Hematopoietic multipotent progenitor cell treated with erythropoietin and hydrocortisone succinate and interleukin-3 and kit ligand, for 17 days (in vitro differentiated cells): ENCODE measurements around the gene DUSP22.
"Not testable (repeated sequence)": the region's sequence is repeated elsewhere in the genome, so short reads cannot be mapped to it uniquely, and the experiment has no call there.

Source experiments
- DNase-seq: peaks from one replicate; pipeline ENCODE4 v3.0.0-alpha.2; 2015; ENCODE audit warnings: low spot score

The DUSP22 gene

GRCh38 chr6:364609-365540 is 72.6 kb downstream of the DUSP22 start:
- no peak for DNase-seq

GRCh38 chr6:365835-366234 is 73.5 kb downstream of the DUSP22 start:
- no peak for DNase-seq

- no peak for DNase-seq
These were observed 74.4 kb downstream of the DUSP22 start for GRCh38 chr6:366389-367297.

- no peak for DNase-seq
These were observed 75.1 kb downstream of the DUSP22 start for GRCh38 chr6:367298-367794.

GRCh38 chr6:367891-368630 is 75.8 kb downstream of the DUSP22 start:
- DNase-seq, result no peak

- DNase-seq, result no peak
These were observed 77.5 kb downstream of the DUSP22 start for GRCh38 chr6:369559-370431.

- no peak for DNase-seq
These were observed 78.3 kb downstream of the DUSP22 start for GRCh38 chr6:370555-370954.

- DNase-seq, result not testable (repeated sequence)
These were observed 79.6 kb downstream of the DUSP22 start for GRCh38 chr6:371851-372250.

- DNase-seq, result no peak
These were observed 80.1 kb downstream of the DUSP22 start for GRCh38 chr6:372336-372911.

GRCh38 chr6:373031-373430 is 80.7 kb downstream of the DUSP22 start:
- DNase-seq, result no peak

GRCh38 chr6:373773-374724 is 81.8 kb downstream of the DUSP22 start:
- no peak for DNase-seq

GRCh38 chr6:374956-375355 is 82.7 kb downstream of the DUSP22 start:
- DNase-seq, result no peak

- DNase-seq, result no peak
These were observed 84.7 kb downstream of the DUSP22 start for GRCh38 chr6:376827-377640.

- not testable (repeated sequence) for DNase-seq
These were observed 85.3 kb downstream of the DUSP22 start for GRCh38 chr6:377641-378020.

GRCh38 chr6:378090-378957 is 86.0 kb downstream of the DUSP22 start:
- no peak for DNase-seq

GRCh38 chr6:378958-379409 is 86.7 kb downstream of the DUSP22 start:
- DNase-seq, result no peak

GRCh38 chr6:379410-380181 is 87.3 kb downstream of the DUSP22 start:
- DNase-seq, result no peak
